Upper lobe of right lung (tissue), 1 donor: ENCODE measurements around the gene ECHDC1. TPM values are rescaled to one million over a fixed set of nuclear protein-coding genes. Genes with fewer than 3 reads are reported as not detected.

Experiments
- ATAC-seq: fragments of 200-7000 bp; cut with Tn5 transposase; one replicate; pipeline ENCODE4 v1.9.1; 2020; ENCODE audit warnings: mild to moderate bottlenecking, moderate library complexity
- DNase-seq: peaks from one replicate; pipeline ENCODE4 v3.0.0-alpha.2; 2020
- H3K27ac ChIP-seq: fragments of 200-600 bp; one replicate; pipeline ENCODE4 v1.8.0; 2022
- H3K27me3 ChIP-seq: fragments of 200-600 bp; one replicate; pipeline ENCODE4 v1.8.0; 2022; ENCODE audit warnings: mild to moderate bottlenecking
- H3K36me3 ChIP-seq: fragments of 200-600 bp; one replicate; pipeline ENCODE4 v1.8.0; 2022
- H3K4me1 ChIP-seq: fragments of 200-600 bp; one replicate; pipeline ENCODE4 v1.8.0; 2022
- H3K4me3 ChIP-seq: fragments of 200-600 bp; one replicate; pipeline ENCODE4 v1.8.0; 2022; ENCODE audit warnings: mild to moderate bottlenecking
- H3K9me3 ChIP-seq: fragments of 200-600 bp; one replicate; pipeline ENCODE4 v1.8.0; 2022
- CTCF ChIP-seq: fragments of 200-600 bp; IDR thresholded peaks from one replicate; pipeline ENCODE4 v1.8.0; 2022; ENCODE audit warnings: antibody characterized with exemption
- intact Hi-C: fragments of 100-400 bp; cut with DNase I; formaldehyde crosslinking; loops from one replicate; pipeline ENCODE4 v1.11.0; 2022
- total RNA-seq: library from RNA; stranded (reverse); fragmentation: NEBNext Ultra II Directional; extraction: Animal tissue kit (Norgen Biotek cat#: 25700); gene quantifications from one replicate; pipeline ENCODE4 v1.2.1, GENCODE V29; 2021
- donor health status: DM: no; HTN: yes; CAD: no; lungs with severe emphysema.

Gene ECHDC1
- total RNA-seq, 1 donor from 2014 or later = 105 TPM

- no peak for ATAC-seq
- no peak for TF ChIP-seq CTCF
- no peak overlapping the region for H3K27ac ChIP-seq
Measured at GRCh38 chr6:127298475-127298874, 44.9 kb downstream of the ECHDC1 start.

GRCh38 chr6:127297502-127298070 lies 45.8 kb downstream of the ECHDC1 start:
- DNase-seq (no peak), ATAC-seq (no peak)
- intact Hi-C loops = no loop called here
- H3K27me3 ChIP-seq = no peaks in the 10 kb centered on the region
- no peak overlapping the region for H3K27ac ChIP-seq
- H3K9me3 ChIP-seq = no peaks in the 10 kb centered on the region
- H3K36me3 ChIP-seq = peaks cover 19% of the 10 kb centered on the region
- no peak for TF ChIP-seq CTCF
- peaks cover 11% of the 10 kb centered on the region for H3K4me1 ChIP-seq
- H3K4me3 ChIP-seq = no peak overlapping the region

More at GRCh38 chr6:127298475-127298874, 44.9 kb downstream of the ECHDC1 start:
- intact Hi-C loops = no loop called here
- peaks cover 11% of the 10 kb centered on the region for H3K36me3 ChIP-seq
- peaks cover 11% of the 10 kb centered on the region for H3K4me1 ChIP-seq
- H3K9me3 ChIP-seq = no peaks in the 10 kb centered on the region
- H3K4me3 ChIP-seq = no peak overlapping the region
- H3K27me3 ChIP-seq = no peaks in the 10 kb centered on the region
- DNase-seq = no peak

- Histone ChIP-seq H3K4me3 (no peak overlapping the region), H3K4me1 (peaks cover 13% of the 10 kb centered on the region), H3K9me3 (no peaks in the 10 kb centered on the region), H3K27ac (peak overlapping the region; percentile 7), H3K27me3 (no peaks in the 10 kb centered on the region), H3K36me3 (peaks cover 50% of the 10 kb centered on the region)
- DNase-seq (no peak), ATAC-seq (no peak)
- intact Hi-C loops = no loop called here
- TF ChIP-seq CTCF = no peak
Measured at GRCh38 chr6:127291495-127291894, 51.9 kb downstream of the ECHDC1 start.

DNA sequence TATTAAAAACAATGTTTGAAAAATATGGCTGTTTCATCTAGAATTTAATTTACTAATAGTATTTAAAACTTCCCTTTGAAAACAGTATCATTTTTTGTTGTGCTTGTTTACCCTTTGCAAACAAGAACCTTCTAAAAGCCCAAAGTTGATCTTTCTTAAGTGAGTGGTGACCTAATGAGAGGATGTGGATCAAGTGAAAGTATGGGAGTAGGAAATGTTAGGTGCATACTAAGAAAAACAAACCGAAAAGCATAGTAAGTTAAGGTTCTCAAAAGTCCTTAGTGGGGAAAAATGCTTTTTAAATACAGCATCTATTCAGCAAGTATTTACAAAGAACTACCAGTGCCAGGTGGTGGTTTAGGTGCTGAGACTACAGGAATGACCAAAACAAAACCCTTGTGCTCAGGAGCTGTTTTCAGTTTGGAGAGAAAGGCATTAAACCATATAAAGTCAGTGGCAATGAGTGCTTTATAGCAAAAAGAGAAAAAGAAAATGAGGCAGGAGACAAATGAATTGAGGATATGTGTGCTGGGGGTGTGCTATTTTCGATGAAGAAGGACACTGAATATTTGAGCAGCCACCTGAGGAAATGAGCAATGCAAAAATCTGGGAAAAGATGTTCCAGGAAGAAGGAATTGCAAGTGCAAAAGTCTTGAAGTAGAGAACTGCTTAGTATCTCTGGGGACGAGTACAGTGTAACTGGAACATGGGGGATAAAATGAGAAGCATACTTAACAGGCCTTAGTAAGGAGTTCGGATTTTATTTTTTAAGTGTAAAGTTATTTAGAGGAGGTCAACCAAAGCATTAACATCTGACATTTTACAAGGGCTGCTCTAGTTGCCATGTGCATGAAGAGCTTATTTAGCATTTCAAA lies 52.8 kb downstream of the ECHDC1 start:
- Histone ChIP-seq H3K27ac (peak overlapping the region; percentile 7), H3K27me3 (no peaks in the 10 kb centered on the region), H3K4me1 (peaks cover 13% of the 10 kb centered on the region), H3K4me3 (no peak overlapping the region), H3K9me3 (no peaks in the 10 kb centered on the region), H3K36me3 (peaks cover 53% of the 10 kb centered on the region)
- ATAC-seq (peak; percentile 38), DNase-seq (no peak)
- intact Hi-C loops = no loop called here
- no peak for TF ChIP-seq CTCF

- Histone ChIP-seq H3K9me3 (no peaks in the 10 kb centered on the region), H3K27me3 (no peaks in the 10 kb centered on the region), H3K4me3 (no peak overlapping the region), H3K36me3 (peaks cover 58% of the 10 kb centered on the region), H3K4me1 (peaks cover 13% of the 10 kb centered on the region), H3K27ac (no peak overlapping the region)
- TF ChIP-seq CTCF = no peak
- intact Hi-C loops = no loop called here
- peak; percentile 80 for ATAC-seq
- no peak for DNase-seq
Measured at GRCh38 chr6:127289934-127290333, 53.5 kb downstream of the ECHDC1 start.
